ENCODE results near the gene AMELY.
"Not testable (repeated sequence)": the region's sequence is repeated elsewhere in the genome, so short reads cannot be mapped to it uniquely, and the experiment has no call there.

Gene AMELY

DNA sequence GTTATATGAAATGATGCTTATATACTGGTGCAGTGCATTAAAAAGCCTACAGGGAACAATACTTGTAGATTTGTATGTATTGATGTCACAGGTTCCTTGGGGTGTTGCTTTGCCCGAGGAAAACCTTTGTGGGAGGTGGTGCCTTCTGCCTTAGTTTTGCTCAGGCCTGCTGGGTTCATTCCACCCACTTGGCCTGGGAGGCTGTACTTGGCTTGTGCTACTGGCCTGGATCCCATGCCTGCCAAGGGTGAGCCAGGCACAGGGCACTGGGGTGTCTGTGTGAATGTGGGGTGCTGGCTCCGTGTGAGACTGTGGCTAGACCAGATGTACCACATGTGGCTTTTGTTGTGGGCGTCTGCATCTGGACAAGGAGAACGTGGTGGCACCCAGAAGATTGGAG is 16.7 kb upstream of the AMELY start:
- H3K4me3 ChIP-seq (ENCODE audit: low read length), result no peak overlapping the region
- no peak for DNase-seq (ENCODE audit: low read depth)
- TF ChIP-seq CTCF (conservative IDR thresholded peaks at IDR 0.05; ENCODE audit: low read depth, low read length), result no peak

- TF ChIP-seq CTCF (conservative IDR thresholded peaks at IDR 0.05; ENCODE audit: low read depth, low read length), result no peak
- no peak overlapping the region for H3K4me3 ChIP-seq (ENCODE audit: low read length)
These were observed 9.5 kb upstream of the AMELY start for GRCh38 chrY:6921061-6921460.

GRCh38 chrY:6913362-6913761 is 1.8 kb upstream of the AMELY start:
- no peak for DNase-seq (ENCODE audit: low read depth)
- TF ChIP-seq CTCF (conservative IDR thresholded peaks at IDR 0.05; ENCODE audit: low read depth, low read length), result no peak

More at GRCh38 chrY:6921061-6921460, 9.5 kb upstream of the AMELY start:
- DNase-seq (ENCODE audit: low read depth), result no peak

GRCh38 chrY:6910372-6911252 is 940 bp downstream of the AMELY start, which contains the start of gene TBL1Y:
TBL1Y (plus strand) TSS chrY:6910697; CDS start chrY:7025085, 114,388 bp downstream.
- H3K4me3 ChIP-seq (ENCODE audit: low read length), result no peak within 1 kb of the TSS
- no peak for TF ChIP-seq CTCF (conservative IDR thresholded peaks at IDR 0.05; ENCODE audit: low read depth, low read length)
- DNase-seq (ENCODE audit: low read depth), result no peak

More at GRCh38 chrY:6913362-6913761, 1.8 kb upstream of the AMELY start:
- H3K4me3 ChIP-seq (ENCODE audit: low read length), result no peak overlapping the region

- no peak for TF ChIP-seq CTCF (conservative IDR thresholded peaks at IDR 0.05; ENCODE audit: low read depth, low read length)
- no peak for DNase-seq (ENCODE audit: low read depth)
- no peak overlapping the region for H3K4me3 ChIP-seq (ENCODE audit: low read length)
These were observed 1.7 kb downstream of the AMELY start for GRCh38 chrY:6909856-6910255.

- no peak for DNase-seq (ENCODE audit: low read depth)
- TF ChIP-seq CTCF (conservative IDR thresholded peaks at IDR 0.05; ENCODE audit: low read depth, low read length), result no peak
- H3K4me3 ChIP-seq (ENCODE audit: low read length), result no peak overlapping the region
These were observed 2.4 kb downstream of the AMELY start for GRCh38 chrY:6909118-6909521.

DNA sequence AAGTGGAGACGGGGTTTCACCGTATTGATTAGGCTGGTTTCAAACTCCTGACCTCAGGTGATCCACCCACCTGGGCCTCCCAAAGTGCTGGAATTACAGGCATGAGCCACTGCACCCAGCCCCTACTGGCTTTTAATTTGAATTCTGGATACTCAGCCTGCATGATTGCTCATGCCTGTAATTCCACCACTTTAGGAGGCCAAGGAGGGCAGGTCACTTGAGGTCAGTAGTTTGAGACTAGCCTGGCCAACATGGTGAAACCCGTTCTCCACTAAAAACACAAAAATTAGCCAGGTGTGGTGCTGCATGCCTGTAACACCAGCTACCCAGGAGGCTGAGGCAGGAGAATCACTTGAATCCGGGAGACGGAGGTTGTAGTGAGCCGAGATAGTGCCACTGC is 3.5 kb downstream of the AMELY start:
- DNase-seq (ENCODE audit: low read depth), result not testable (repeated sequence)

More for the DNA sequence above, 3.5 kb downstream of the AMELY start:
- not testable (repeated sequence) for H3K4me3 ChIP-seq (ENCODE audit: low read length)
